ENCODE measurements around the gene GRIK4.

DNA sequence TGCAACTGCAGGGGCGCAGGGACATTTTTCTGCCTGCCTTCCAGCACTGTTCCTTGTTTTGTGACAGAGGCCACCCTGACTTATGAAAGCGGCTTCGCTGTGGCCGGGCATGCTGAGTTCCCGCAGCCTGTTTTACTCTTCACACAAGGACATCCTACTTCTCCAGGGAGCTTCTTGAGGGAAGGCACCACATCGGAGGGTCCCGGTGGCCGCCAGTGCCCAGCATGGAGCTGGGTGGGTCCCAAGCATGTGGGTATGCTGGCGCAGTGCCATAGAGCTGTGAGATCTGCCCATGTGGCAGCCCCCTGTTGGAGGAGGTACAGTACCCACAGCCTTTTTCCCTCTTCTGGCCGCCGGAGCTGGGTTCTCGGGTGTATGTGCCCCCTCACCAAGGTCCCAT lies 136.1 kb downstream of the GRIK4 start:
- TF ChIP-seq, protein P1, sequence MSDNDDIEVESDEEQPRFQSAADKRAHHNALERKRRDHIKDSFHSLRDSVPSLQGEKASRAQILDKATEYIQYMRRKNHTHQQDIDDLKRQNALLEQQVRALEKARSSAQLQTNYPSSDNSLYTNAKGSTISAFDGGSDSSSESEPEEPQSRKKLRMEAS (IDR thresholded peaks at IDR 0.05; ENCODE audit: insufficient read depth, insufficient read length), result no peak
- TF ChIP-seq, protein P2, sequence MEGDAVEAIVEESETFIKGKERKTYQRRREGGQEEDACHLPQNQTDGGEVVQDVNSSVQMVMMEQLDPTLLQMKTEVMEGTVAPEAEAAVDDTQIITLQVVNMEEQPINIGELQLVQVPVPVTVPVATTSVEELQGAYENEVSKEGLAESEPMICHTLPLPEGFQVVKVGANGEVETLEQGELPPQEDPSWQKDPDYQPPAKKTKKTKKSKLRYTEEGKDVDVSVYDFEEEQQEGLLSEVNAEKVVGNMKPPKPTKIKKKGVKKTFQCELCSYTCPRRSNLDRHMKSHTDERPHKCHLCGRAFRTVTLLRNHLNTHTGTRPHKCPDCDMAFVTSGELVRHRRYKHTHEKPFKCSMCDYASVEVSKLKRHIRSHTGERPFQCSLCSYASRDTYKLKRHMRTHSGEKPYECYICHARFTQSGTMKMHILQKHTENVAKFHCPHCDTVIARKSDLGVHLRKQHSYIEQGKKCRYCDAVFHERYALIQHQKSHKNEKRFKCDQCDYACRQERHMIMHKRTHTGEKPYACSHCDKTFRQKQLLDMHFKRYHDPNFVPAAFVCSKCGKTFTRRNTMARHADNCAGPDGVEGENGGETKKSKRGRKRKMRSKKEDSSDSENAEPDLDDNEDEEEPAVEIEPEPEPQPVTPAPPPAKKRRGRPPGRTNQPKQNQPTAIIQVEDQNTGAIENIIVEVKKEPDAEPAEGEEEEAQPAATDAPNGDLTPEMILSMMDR (IDR thresholded peaks at IDR 0.05; ENCODE audit: extremely low read depth in 1 of 2, insufficient read depth in 1 of 2, low read depth in 1 of 2, low read length in 2 of 2), result no peak
